ENCODE results near the gene USP9X.

- TF ChIP-seq, protein P1, sequence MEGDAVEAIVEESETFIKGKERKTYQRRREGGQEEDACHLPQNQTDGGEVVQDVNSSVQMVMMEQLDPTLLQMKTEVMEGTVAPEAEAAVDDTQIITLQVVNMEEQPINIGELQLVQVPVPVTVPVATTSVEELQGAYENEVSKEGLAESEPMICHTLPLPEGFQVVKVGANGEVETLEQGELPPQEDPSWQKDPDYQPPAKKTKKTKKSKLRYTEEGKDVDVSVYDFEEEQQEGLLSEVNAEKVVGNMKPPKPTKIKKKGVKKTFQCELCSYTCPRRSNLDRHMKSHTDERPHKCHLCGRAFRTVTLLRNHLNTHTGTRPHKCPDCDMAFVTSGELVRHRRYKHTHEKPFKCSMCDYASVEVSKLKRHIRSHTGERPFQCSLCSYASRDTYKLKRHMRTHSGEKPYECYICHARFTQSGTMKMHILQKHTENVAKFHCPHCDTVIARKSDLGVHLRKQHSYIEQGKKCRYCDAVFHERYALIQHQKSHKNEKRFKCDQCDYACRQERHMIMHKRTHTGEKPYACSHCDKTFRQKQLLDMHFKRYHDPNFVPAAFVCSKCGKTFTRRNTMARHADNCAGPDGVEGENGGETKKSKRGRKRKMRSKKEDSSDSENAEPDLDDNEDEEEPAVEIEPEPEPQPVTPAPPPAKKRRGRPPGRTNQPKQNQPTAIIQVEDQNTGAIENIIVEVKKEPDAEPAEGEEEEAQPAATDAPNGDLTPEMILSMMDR (IDR thresholded peaks at IDR 0.05; ENCODE audit: low read length), result no peak
- no peak for TF ChIP-seq EZH2 (IDR thresholded peaks at IDR 0.05; ENCODE audit: borderline replicate concordance, low read length)
These were observed 191.6 kb downstream of the USP9X start for GRCh38 chrX:41276661-41277506.

All from OCI-LY1 (cell line).